Upper lobe of left lung (tissue), 6 donors: ENCODE results near the gene GLRA1. TPM values are rescaled to one million over a fixed set of nuclear protein-coding genes. Genes with fewer than 3 reads are reported as not detected.

ENCODE experiments used
- ATAC-seq, 2 donors: fragments of 200-7000 bp; cut with Tn5 transposase; one replicate each; pipeline ENCODE4 v1.9.1; 2022; ENCODE audit warnings: mild to moderate bottlenecking in 2 of 2, moderate library complexity in 2 of 2; ENCODE audit not compliant: low FRiP score in 2 of 2
- DNase-seq, 2 donors: peaks; one replicate each; pipeline ENCODE4 v3.0.0-alpha.2; 2019 to 2020
- H3K27ac ChIP-seq, 4 donors: fragments of 200-600 bp; sonication (generic); one replicate each; pipeline ENCODE4 v1.5.1; 2016 to 2019
- H3K27me3 ChIP-seq, 4 donors: fragments of 200-600 bp; sonication (generic); one replicate each; pipeline ENCODE4 v1.5.1; 2017 to 2019
- H3K36me3 ChIP-seq, 4 donors: fragments of 200-600 bp; sonication (generic); one replicate each; pipeline ENCODE4 v1.5.1; 2016 to 2019
- H3K4me1 ChIP-seq, 4 donors: fragments of 200-600 bp; sonication (generic); one replicate each; pipeline ENCODE4 v1.5.1; 2018 to 2019
- H3K4me3 ChIP-seq, 4 donors: fragments of 200-600 bp; sonication (generic); one replicate each; pipeline ENCODE4 v1.5.1; 2017 to 2019; ENCODE audit warnings: mild to moderate bottlenecking in 2 of 4, moderate library complexity in 1 of 4
- H3K9me3 ChIP-seq, 4 donors: fragments of 200-600 bp; sonication (generic); one replicate each; pipeline ENCODE4 v1.5.1; 2018 to 2019
- EP300 ChIP-seq, 4 donors: sonication (generic); formaldehyde crosslinking; IDR thresholded peaks; one replicate each; pipeline ENCODE4 v1.5.1; 2017; ENCODE audit warnings: antibody characterized with exemption in 4 of 4, control low read depth in 2 of 4
- POLR2A ChIP-seq, 4 donors: fragments of 450-650 bp; IDR thresholded peaks; one replicate each; pipeline ENCODE4 v1.5.1; 2016 to 2017; ENCODE audit warnings: antibody characterized with exemption in 4 of 4, mild to moderate bottlenecking in 2 of 4
- POLR2AphosphoS5 ChIP-seq, 2 donors: sonication (generic); formaldehyde crosslinking; IDR thresholded peaks; one replicate each; pipeline ENCODE4 v1.5.1; 2017; ENCODE audit warnings: antibody characterized with exemption in 2 of 2
- WGBS, 2 donors: methylation state at CpG; one replicate each; pipeline ENCODE4 v1.1.5; 2017 to 2018; 5-methylcytosine and 5-hydroxymethylcytosine counted together
- total RNA-seq, 6 donors: library from RNA; depleted of rRNA in 4 of 6; stranded (reverse); fragments of >200 nt in 4 of 6; gene quantifications; one replicate each; pipeline versions ENCODE4 v1.1.0 to v1.2.1, GENCODE V29; 2016 to 2021
- TF ChIP-seq, protein P1 (sequence below), 6 experiments: fragments of 450-650 bp in 4 of 6; fragments of 200-600 bp in 2 of 6; sonication (generic) in 2 of 6; IDR thresholded peaks; one replicate each; pipeline ENCODE4 v1.5.1; 2016 to 2019; ENCODE audit warnings: antibody characterized with exemption in 6 of 6
- donor health status: DM: no; HTN: no; CAD: no; lungs with moderate emphysema.
- donor health status: DM: no; HTN: yes; CAD: no; lungs with severe emphysema.

GLRA1 gene
- total RNA-seq, 6 donors from 2014 or later = not detected

DNA sequence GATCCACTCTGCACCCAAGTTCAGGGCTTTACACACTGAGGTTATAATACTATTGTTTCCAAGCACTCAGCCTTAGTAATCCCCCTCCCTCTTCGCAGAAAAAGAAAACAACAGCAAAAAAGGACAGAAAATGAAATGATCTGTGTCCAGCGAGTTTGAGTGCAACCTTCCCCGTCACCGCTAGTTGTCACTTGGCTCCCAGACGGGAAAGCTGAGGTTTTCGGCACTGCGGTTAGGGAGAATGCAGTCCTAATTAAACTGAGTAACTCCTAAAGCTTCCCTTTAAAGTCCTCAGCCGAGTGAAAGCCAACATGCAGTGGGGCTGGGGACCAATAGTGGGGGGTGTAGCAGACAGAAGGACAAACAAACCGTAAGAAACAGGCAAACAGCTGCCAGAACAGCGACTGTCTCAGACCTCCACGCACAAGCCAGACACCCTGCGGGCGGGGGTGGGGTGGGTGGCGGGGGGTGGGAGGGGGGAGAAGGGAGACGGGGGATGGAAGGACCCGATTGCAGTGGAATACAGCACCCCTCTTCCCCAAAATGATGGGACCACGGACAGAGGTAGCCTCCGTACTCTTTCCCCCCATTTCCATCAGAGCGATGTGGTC is 680 bp downstream of the GLRA1 start:
- H3K36me3 ChIP-seq = no peaks in the 10 kb centered on the region
- H3K4me1 ChIP-seq = no peaks in the 10 kb centered on the region
- H3K27me3 ChIP-seq = no peaks in the 10 kb centered on the region
- no peak overlapping the region for H3K27ac ChIP-seq
- H3K4me3 ChIP-seq = no peak overlapping the region
- H3K9me3 ChIP-seq = no peaks in the 10 kb centered on the region
- 11 to 20% methylated on average over 16 to 19 of the region's 19 CpGs for WGBS, 2 donors
- DNase-seq (peak in 1 of 2 donors; percentile 2), ATAC-seq (no peak)
- no peak for TF ChIP-seq POLR2A (IDR thresholded peaks at IDR 0.05)
- TF ChIP-seq, protein P1, sequence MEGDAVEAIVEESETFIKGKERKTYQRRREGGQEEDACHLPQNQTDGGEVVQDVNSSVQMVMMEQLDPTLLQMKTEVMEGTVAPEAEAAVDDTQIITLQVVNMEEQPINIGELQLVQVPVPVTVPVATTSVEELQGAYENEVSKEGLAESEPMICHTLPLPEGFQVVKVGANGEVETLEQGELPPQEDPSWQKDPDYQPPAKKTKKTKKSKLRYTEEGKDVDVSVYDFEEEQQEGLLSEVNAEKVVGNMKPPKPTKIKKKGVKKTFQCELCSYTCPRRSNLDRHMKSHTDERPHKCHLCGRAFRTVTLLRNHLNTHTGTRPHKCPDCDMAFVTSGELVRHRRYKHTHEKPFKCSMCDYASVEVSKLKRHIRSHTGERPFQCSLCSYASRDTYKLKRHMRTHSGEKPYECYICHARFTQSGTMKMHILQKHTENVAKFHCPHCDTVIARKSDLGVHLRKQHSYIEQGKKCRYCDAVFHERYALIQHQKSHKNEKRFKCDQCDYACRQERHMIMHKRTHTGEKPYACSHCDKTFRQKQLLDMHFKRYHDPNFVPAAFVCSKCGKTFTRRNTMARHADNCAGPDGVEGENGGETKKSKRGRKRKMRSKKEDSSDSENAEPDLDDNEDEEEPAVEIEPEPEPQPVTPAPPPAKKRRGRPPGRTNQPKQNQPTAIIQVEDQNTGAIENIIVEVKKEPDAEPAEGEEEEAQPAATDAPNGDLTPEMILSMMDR (IDR thresholded peaks at IDR 0.05) = no peak
- no peak for TF ChIP-seq EP300 (IDR thresholded peaks at IDR 0.05)
- TF ChIP-seq POLR2AphosphoS5 (IDR thresholded peaks at IDR 0.05) = no peak

DNA sequence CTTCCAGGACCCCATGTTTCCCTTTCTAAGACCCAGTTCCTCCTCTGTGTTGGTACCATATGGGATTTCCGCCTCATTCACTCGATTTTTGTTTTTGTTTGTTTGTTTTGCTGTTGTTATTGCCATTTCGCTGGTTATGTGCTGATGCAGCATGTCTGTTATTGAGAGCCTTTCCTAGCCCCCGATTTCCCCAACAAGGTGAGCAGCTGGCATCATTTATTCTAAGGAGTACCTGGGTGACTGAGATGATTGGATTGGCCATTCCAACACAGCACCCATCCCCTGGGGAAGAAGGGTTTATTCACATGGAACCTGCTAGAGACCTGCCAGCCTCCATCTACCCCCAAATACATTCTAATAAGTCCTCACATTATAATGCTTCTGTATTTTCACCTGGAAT is 2.7 kb downstream of the GLRA1 start:
- ATAC-seq (no peak), DNase-seq (no peak)
- WGBS, 2 donors = 77 to 82% methylated on average over 4 of the region's 4 CpGs
- Histone ChIP-seq H3K36me3 (no peaks in the 10 kb centered on the region), H3K27ac (no peak overlapping the region), H3K4me1 (no peaks in the 10 kb centered on the region), H3K9me3 (no peaks in the 10 kb centered on the region), H3K4me3 (no peak overlapping the region), H3K27me3 (no peaks in the 10 kb centered on the region)
- TF ChIP-seq, protein P1 (IDR thresholded peaks at IDR 0.05) = no peak
- no peak for TF ChIP-seq POLR2A (IDR thresholded peaks at IDR 0.05)

DNA sequence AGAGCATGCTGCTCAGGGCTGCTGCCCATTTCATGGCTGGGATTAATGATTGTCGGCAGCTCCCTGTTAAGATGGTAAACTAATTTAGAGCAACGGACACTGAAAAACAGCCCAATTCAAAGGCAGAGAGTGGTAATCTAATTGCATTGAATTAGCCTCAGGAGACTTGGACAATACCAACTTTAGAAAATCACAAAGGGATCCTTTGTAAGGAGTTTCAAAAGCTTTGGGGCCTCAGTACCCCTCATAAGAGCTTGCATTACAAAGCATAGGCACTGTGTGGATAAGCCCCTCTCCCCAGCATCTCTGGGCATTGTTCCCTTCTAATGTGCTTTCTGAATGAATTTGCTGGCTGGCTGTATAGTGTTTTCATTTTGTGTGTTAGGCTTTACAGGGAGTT is 6.7 kb downstream of the GLRA1 start:
- H3K4me1 ChIP-seq = no peaks in the 10 kb centered on the region
- H3K4me3 ChIP-seq = no peak overlapping the region
- H3K27me3 ChIP-seq = no peaks in the 10 kb centered on the region
- TF ChIP-seq, protein P1 (IDR thresholded peaks at IDR 0.05) = no peak
- TF ChIP-seq EP300 (IDR thresholded peaks at IDR 0.05) = no peak
- no peak for TF ChIP-seq POLR2A (IDR thresholded peaks at IDR 0.05)
- TF ChIP-seq POLR2AphosphoS5 (IDR thresholded peaks at IDR 0.05) = no peak
- no peak overlapping the region for H3K27ac ChIP-seq
- H3K36me3 ChIP-seq = no peaks in the 10 kb centered on the region
- H3K9me3 ChIP-seq = no peaks in the 10 kb centered on the region
- 75 to 76% methylated on average over 2 of the region's 2 CpGs for WGBS, 2 donors
- ATAC-seq (no peak), DNase-seq (no peak)

DNA sequence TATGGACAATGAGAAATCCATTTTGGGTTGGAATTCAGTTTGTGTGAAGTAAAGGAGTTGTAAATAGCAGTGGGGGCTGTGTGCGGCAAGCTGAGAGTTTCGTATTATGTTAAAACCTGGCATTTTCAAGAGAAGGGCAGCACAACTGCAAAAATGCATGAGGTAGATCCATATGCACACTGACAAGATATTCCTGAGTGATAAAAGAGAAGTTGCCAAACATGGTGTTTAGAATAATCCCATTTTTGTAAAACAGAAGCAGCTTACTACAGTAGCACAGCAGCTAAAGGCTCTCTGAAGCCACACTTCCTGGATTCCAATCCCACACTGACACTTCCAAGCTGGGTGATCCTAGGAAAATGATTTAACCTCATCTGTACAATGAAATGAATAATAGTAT is 11.2 kb downstream of the GLRA1 start:
- no peak for TF ChIP-seq EP300 (IDR thresholded peaks at IDR 0.05)
- no peak for TF ChIP-seq POLR2AphosphoS5 (IDR thresholded peaks at IDR 0.05)
- TF ChIP-seq, protein P1 (IDR thresholded peaks at IDR 0.05) = no peak
- TF ChIP-seq POLR2A (IDR thresholded peaks at IDR 0.05) = no peak
- Histone ChIP-seq H3K9me3 (no peaks in the 10 kb centered on the region), H3K27me3 (no peaks in the 10 kb centered on the region), H3K36me3 (no peaks in the 10 kb centered on the region), H3K4me3 (no peak overlapping the region), H3K4me1 (no peaks in the 10 kb centered on the region), H3K27ac (no peak overlapping the region)
- ATAC-seq (no peak), DNase-seq (no peak)
- WGBS, 2 donors = 89 to 92% methylated on average over 2 of the region's 2 CpGs

DNA sequence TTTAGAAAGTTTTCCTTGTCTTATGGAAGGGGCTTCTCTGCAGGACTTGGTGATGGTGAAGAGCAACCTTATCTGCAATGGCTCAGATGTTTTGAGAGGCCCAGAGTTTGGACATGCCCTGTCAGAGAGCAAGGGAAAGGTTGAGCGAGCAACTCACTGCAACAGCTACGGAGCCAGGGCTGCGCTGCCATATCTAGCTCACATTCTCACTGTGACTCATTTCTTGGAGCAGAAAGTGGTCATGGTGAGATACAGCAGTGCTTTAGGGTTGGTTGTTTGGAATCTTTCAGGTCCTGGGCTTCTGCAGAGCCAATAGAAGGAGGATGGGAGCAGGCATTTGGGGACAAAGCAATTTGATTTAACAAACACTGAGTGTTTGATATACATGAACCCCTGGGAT is 12.3 kb downstream of the GLRA1 start:
- no peak for DNase-seq
- Histone ChIP-seq H3K27ac (no peak overlapping the region), H3K36me3 (no peaks in the 10 kb centered on the region), H3K4me3 (no peak overlapping the region), H3K9me3 (no peaks in the 10 kb centered on the region), H3K27me3 (no peaks in the 10 kb centered on the region), H3K4me1 (no peaks in the 10 kb centered on the region)
- TF ChIP-seq EP300 (IDR thresholded peaks at IDR 0.05) (no peak), POLR2A (IDR thresholded peaks at IDR 0.05) (no peak), POLR2AphosphoS5 (IDR thresholded peaks at IDR 0.05) (no peak)
- TF ChIP-seq, protein P1 (IDR thresholded peaks at IDR 0.05) = no peak
- ATAC-seq = no peak
- WGBS, 2 donors = 63 to 68% methylated on average over 3 of the region's 3 CpGs
